C4-2B (cell line): Measurements from ENCODE around the gene HERC5.
A peak's percentile ranks its signal among the peaks of the same experiment; 100 is the strongest.

ENCODE experiments used
- H3K27ac ChIP-seq: fragments of 450-650 bp; 2 replicates; pipeline ENCODE4 v1.5.1; 2017
- CTCF ChIP-seq: fragments of 450-650 bp; conservative IDR thresholded peaks from 2 replicates; pipeline ENCODE4 v1.5.1; 2017; ENCODE audit warnings: mild to moderate bottlenecking
- ZFX ChIP-seq: fragments of 450-650 bp; IDR thresholded peaks from 2 replicates; pipeline ENCODE4 v1.6.1; 2017

HERC5 gene

DNA sequence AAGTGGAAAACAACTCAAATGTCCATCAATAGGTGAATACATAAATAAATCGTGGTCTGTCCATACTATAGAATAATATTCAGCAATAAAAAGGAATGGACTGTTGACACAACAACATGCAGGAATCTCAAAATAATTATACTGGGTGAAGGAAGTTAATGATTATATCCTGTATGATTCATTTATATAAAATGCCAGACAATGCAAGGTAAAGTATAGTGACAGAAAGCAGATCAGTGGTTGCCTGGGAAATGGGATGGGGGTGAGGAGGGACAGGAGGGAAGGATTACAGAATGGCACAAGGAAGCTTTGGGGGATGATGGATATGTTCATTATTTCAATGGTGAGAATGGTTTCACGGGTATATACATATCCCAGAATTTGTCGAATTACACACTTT lies 54.3 kb downstream of the HERC5 start:
- no peak overlapping the region for H3K27ac ChIP-seq
- TF ChIP-seq CTCF, result no peak
- TF ChIP-seq ZFX, result no peak

- no peak for TF ChIP-seq CTCF
- TF ChIP-seq ZFX, result no peak
- peak overlapping the region; percentile 89 for H3K27ac ChIP-seq
Observed at GRCh38 chr4:88514557-88515511, 57.9 kb downstream of the HERC5 start.

DNA sequence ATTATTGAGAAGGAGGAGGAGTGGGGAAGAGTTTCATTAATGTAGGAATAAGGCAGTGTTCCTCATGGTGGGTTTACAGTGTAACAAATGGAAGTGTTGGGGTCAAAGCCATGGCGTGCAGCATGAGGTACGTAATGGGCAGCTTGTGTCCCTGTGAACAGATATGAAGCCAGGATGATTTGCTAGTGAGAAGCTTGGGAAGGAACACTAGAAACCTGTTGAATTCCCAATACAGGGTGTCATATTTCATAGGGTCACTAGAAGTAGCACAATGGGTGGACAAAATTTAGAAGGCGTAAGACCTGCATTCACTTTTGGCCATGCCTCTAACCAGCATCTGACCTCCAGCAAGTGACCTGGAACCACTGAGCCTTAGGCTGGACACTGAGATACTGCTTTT lies 59.8 kb downstream of the HERC5 start:
- TF ChIP-seq CTCF (no peak), ZFX (no peak)
- H3K27ac ChIP-seq, result peak overlapping the region; percentile 77; the same call in 1 of the 2 replicates

GRCh38 chr4:88517825-88518224 lies 60.9 kb downstream of the HERC5 start:
- TF ChIP-seq ZFX (no peak), CTCF (no peak)
- 0 out of 2 replicates have a peak overlapping the region, but pooled peaks have one; percentile 33 for H3K27ac ChIP-seq

DNA sequence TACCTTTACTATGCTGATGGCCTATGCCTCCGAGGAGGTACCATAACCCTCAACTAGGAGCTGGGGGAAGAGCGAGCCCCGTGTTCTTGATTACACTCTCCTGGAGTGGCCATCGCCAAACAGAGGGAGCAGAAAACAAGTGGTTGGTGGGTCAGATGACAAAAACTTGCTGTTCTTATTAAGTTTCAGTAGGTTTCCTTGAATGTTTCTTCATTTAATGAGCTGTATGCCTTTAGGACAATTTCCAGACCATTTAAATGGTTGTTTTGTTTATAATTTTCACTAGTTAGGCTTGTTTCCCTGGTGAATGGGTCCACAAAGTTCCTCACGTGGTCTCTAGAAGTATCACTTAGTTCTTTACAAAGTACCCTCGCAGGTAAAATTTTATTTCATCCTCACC lies 62.0 kb downstream of the HERC5 start:
- H3K27ac ChIP-seq, result no peak overlapping the region
- TF ChIP-seq CTCF, result no peak
- no peak for TF ChIP-seq ZFX

DNA sequence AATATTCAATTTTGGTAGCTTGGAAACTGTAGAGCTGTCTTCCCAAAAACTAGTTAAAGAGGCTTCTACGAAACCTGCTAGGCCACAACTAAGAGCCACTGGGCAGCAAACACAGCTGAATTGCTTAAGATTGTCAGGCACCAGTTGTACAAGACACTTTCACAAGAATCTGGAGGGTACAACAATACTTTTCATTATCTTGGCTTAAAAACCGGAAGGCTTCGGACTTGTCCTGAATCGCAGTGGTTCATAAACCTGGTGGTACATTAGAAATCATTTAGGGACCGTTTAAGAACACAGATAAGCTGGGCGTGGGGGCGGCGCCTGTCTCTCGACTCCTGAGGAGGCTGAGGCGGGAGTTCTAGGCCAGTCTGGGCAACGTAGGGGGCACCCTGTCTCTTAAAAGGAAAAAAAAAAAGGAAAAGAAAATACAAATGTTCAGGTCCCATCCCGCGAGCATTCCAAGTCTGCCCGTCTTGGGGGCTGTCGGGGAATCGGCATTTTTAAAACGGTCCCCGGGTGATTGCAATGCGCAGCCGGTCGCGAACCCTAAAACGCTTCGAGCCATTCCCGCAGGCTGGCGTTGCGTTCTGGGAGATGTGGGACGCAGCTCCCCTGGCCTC lies 65.9 kb downstream of the HERC5 start:
- peak overlapping the region; percentile 91 for H3K27ac ChIP-seq
- TF ChIP-seq ZFX (no peak), CTCF (no peak)
